ENCODE measurements around the gene CD38. TPM values are rescaled to one million over a fixed set of nuclear protein-coding genes. Genes with fewer than 3 reads are reported as not detected.

Gene CD38
- total and polyA plus RNA-seq, 12 donors = 1.7 to 18.4 (median 11.2) TPM

GRCh38 chr4:15847746-15848145 is 69.6 kb downstream of the CD38 start:
- no peak for DNase-seq
- intact Hi-C loops (cut with DNase I) = no loop called here
- Histone ChIP-seq H3K4me3 (no peak overlapping the region), H3K27me3 (no peaks in the 10 kb centered on the region), H3K27ac (no peak overlapping the region), H3K36me3 (replicated peaks in 1 of 2) (no peaks in the 10 kb centered on the region), H3K9me3 (replicated peaks in 1 of 3) (no peaks in the 10 kb centered on the region), H3K4me1 (replicated peaks in 1 of 2) (no peaks in the 10 kb centered on the region)
- TF ChIP-seq, protein P1, sequence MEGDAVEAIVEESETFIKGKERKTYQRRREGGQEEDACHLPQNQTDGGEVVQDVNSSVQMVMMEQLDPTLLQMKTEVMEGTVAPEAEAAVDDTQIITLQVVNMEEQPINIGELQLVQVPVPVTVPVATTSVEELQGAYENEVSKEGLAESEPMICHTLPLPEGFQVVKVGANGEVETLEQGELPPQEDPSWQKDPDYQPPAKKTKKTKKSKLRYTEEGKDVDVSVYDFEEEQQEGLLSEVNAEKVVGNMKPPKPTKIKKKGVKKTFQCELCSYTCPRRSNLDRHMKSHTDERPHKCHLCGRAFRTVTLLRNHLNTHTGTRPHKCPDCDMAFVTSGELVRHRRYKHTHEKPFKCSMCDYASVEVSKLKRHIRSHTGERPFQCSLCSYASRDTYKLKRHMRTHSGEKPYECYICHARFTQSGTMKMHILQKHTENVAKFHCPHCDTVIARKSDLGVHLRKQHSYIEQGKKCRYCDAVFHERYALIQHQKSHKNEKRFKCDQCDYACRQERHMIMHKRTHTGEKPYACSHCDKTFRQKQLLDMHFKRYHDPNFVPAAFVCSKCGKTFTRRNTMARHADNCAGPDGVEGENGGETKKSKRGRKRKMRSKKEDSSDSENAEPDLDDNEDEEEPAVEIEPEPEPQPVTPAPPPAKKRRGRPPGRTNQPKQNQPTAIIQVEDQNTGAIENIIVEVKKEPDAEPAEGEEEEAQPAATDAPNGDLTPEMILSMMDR (IDR thresholded peaks at IDR 0.05) = no peak
- no peak for TF ChIP-seq POLR2A (IDR thresholded peaks at IDR 0.05)
- 82 to 89% (median 85%) methylated on average over 2 of the region's 2 CpGs for WGBS, 4 donors

DNA sequence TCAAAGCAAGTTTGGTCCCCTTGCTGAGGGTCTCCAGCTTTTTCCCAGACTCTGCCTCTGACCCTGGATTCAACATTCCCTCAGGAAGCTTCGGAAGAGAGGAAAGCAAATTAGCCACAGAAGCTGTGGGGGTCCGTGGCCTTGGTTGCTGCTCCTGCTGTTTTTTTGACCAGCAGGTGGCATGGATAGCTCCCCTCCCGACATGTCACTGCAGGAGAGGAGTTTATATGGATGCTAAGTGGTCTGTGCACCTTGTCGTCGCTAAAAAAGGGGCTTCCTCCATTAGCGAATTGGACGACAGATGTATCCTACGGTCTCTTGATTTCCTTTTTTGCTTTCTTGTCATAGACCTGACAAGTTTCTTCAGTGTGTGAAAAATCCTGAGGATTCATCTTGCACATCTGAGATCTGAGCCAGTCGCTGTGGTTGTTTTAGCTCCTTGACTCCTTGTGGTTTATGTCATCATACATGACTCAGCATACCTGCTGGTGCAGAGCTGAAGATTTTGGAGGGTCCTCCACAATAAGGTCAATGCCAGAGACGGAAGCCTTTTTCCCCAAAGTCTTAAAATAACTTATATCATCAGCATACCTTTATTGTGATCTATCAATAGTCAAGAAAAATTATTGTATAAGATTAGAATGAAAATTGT is 70.2 kb downstream of the CD38 start:
- intact Hi-C loops (cut with DNase I) = no loop called here
- no peaks in the 10 kb centered on the region for H3K4me1 ChIP-seq (replicated peaks in 1 of 2)
- H3K4me3 ChIP-seq = no peak overlapping the region
- DNase-seq = no peak
- H3K36me3 ChIP-seq (replicated peaks in 1 of 2) = no peaks in the 10 kb centered on the region
- WGBS, 4 donors = 77 to 82% (median 81%) methylated on average over 10 of the region's 10 CpGs
- no peaks in the 10 kb centered on the region for H3K9me3 ChIP-seq (replicated peaks in 1 of 3)
- TF ChIP-seq POLR2A (IDR thresholded peaks at IDR 0.05) = no peak
- TF ChIP-seq, protein P1 (IDR thresholded peaks at IDR 0.05) = no peak
- H3K27ac ChIP-seq = no peak overlapping the region
- no peaks in the 10 kb centered on the region for H3K27me3 ChIP-seq

DNA sequence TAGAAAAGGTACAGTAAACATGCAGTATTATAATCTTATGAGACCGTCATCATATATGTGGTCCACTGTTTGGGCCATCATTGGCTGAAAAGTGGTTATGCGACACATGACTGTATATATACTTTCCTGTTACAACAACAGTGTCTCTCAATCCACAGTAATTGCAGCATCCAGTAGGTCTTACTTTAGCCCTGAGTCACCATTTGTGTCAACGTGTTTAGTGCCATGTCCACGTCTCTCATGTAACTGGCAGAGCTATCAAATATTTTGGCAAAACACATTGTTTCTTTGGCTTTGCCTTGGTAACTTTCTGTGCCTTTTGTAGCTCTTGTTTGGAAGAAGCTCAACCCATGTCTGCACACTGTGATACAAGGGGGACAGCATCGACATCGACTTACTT is 73.8 kb downstream of the CD38 start:
- Histone ChIP-seq H3K4me3 (no peak overlapping the region), H3K4me1 (replicated peaks in 1 of 2) (no peaks in the 10 kb centered on the region), H3K27ac (no peak overlapping the region), H3K36me3 (replicated peaks in 1 of 2) (no peaks in the 10 kb centered on the region), H3K27me3 (no peaks in the 10 kb centered on the region), H3K9me3 (replicated peaks in 1 of 3) (no peaks in the 10 kb centered on the region)
- no peak for DNase-seq
- intact Hi-C loops (cut with DNase I) = no loop called here
- 84 to 87% (median 86%) methylated on average over 6 of the region's 6 CpGs for WGBS, 4 donors
- TF ChIP-seq, protein P1 (IDR thresholded peaks at IDR 0.05) = no peak
- no peak for TF ChIP-seq POLR2A (IDR thresholded peaks at IDR 0.05)

DNA sequence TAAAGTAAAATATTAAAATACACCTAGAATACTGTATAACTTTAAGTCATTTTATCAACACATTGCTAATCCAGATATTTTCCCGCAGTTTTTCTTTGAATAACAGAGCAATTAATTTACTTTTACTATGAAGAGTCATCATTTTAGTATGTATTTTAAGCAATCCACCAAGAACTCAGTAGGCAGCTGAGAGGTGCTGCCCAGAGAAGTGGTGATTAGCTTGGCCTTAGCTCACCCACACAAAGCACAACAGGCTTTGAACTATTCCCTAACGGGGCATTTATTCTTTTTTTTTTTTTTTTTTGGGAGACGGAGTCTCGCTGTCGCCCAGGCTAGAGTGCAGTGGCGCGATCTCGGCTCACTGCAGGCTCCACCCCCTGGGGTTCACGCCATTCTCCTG is 74.4 kb downstream of the CD38 start:
- Histone ChIP-seq H3K9me3 (replicated peaks in 1 of 3) (no peaks in the 10 kb centered on the region), H3K27me3 (no peaks in the 10 kb centered on the region), H3K4me1 (replicated peaks in 1 of 2) (no peaks in the 10 kb centered on the region), H3K27ac (no peak overlapping the region), H3K4me3 (no peak overlapping the region), H3K36me3 (replicated peaks in 1 of 2) (no peaks in the 10 kb centered on the region)
- no peak for TF ChIP-seq POLR2A (IDR thresholded peaks at IDR 0.05)
- TF ChIP-seq, protein P1 (IDR thresholded peaks at IDR 0.05) = no peak
- DNase-seq = no peak
- WGBS, 4 donors = 78 to 85% (median 82%) methylated on average over 7 to 9 of the region's 9 CpGs
- intact Hi-C loops (cut with DNase I) = no loop called here

Data from adrenal gland (tissue), 12 donors.